ENCODE measurements around the gene MT1E.
"Not testable (repeated sequence)": the region's sequence is repeated elsewhere in the genome, so short reads cannot be mapped to it uniquely, and the experiment has no call there.

MT1E gene

GRCh38 chr16:56673921-56674320 lies 48.3 kb downstream of the MT1E start:
- peak; percentile 71 for TF ChIP-seq CTCF (IDR thresholded peaks at IDR 0.05; ENCODE audit: control insufficient read depth, extremely low read depth, insufficient read depth)
- H3K4me3 ChIP-seq (ENCODE audit: low read depth, low read length): no peak overlapping the region
- DNase-seq (ENCODE audit: low read depth): peak; percentile 19

GRCh38 chr16:56674570-56674969 lies 49.0 kb downstream of the MT1E start:
- not testable (repeated sequence) for DNase-seq (ENCODE audit: low read depth); H3K4me3 ChIP-seq (ENCODE audit: low read depth, low read length)

GRCh38 chr16:56675685-56676210 lies 50.2 kb downstream of the MT1E start:
- no peak overlapping the region for H3K4me3 ChIP-seq (ENCODE audit: low read depth, low read length)
- no peak for DNase-seq (ENCODE audit: low read depth)
- TF ChIP-seq CTCF (IDR thresholded peaks at IDR 0.05; ENCODE audit: control insufficient read depth, extremely low read depth, insufficient read depth): no peak

All from LNCaP clone FGC (cell line).